ENCODE measurements around the gene IKZF3.
"Not testable (repeated sequence)": the region's sequence is repeated elsewhere in the genome, so short reads cannot be mapped to it uniquely, and the experiment has no call there.

The IKZF3 gene

DNA sequence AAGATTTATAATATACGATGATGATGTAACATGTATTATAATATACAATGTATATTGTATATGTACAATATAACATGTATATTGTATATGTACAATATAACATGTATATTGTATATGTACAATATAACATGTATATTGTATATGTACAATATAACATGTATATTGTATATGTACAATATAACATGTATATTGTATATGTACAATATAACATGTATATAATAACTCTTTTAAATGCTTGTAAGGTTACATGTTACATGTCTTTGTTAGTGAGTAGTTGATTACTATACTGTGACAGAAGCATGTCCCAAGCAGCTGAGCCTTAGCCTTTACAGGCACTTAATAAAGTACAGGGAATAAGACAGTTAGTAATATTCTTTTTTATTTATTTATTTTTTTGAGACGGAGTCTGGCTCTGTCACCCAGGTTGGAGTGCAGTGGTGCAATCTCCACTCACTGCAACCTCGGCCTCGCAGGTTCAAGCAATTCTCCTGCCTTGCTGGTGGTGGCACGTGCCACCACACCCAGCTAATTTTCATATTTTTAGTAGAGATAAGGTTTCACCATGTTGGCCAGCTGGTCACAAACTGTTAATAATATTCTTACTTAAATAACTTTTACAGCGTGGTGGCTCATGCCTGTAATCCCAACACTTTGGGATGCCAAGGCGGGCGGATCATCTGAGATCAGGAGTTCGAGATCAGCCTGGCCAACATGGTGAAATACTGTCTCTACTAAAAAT is 8.0 kb downstream of the IKZF3 start:
- not testable (repeated sequence) for DNase-seq

DNA sequence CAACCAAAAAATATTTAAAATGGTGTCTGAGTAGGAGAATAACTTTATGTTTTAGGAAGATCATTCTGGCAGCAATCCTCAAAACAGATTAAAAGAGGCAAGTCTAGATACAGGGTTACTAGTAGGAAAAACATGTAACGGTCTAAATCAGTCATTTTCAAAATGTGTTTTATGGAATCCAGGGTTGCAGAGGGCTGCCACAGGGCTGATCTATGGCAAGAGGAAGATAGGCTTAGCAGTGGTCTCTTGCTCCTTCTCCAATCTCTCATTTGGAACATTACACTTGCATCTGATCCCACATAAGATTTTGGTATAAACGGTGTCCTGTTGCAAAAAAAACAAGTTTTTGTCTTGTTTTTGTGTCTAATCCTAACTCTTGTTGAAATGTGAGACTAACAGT is 9.2 kb downstream of the IKZF3 start:
- DNase-seq, result no peak

DNA sequence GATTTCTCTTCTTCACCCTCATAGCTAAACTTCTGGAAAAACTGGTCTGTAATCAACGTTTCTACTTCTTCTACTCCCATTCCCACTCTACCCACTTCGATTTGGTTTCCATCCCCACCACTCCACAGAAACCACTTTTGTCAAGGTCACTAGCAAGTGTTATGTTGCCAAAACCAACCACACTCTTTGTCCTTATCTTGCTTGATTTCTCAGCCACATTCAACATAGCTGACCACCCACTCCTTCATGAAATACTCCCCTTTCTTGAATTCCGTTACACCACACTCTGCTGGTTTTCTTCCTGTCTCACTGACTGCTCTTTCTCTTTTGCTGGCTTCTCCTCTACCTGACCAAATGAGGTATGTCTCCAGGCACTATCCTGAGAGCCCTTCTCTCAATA is 11.9 kb downstream of the IKZF3 start:
- no peak for DNase-seq

DNA sequence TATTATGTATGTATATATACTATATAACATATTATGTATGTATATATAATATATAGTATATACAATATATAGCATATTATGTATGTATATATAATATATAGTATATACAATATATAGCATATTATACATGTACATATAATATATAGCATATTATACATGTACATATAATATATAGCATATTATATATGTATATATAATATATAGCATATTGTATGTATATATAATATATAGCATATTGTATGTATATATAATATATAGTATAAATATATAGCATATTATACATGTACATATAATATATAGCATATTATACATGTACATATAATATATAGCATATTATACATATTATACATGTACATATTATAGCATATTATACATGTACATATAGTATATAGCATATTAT is 13.9 kb downstream of the IKZF3 start:
- not testable (repeated sequence) for DNase-seq

DNA sequence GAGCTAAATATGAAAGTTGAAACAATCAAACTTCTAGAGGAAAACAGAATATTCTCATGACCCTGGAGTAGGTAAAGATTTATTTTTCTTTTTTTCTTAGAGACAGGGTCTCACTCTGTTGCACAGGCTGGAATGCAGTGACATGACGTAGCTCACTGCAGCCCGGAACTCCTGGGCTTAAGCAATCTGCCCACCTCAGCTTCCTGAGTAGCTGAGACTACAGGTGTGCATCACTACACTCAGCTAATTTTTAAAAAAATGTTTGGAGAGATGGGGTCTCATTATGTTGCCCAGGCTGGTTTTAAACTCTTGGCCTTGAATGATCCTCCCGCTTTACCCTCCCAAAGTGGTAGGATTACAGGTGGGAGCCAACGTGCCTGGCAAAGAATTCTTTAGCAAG is 15.5 kb downstream of the IKZF3 start:
- DNase-seq, result no peak

DNA sequence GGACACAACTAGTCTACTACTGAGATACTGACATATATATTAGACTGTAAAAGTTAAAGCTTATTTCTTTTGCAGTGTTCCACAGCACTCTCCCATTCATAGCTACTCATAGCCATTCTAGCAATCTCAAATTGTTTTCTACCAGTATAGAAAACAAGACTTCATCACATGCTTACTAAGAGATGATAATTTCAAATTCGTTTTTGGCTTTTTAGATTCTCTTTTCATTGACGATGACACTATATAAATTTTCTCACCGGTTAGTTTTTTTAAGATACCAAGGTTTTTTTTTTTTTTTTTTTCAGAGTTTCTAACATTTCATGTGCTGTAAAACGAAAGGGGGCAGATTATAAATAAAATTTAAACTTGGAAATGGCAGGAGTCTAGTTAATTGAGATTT is 17.9 kb downstream of the IKZF3 start:
- no peak for DNase-seq

DNA sequence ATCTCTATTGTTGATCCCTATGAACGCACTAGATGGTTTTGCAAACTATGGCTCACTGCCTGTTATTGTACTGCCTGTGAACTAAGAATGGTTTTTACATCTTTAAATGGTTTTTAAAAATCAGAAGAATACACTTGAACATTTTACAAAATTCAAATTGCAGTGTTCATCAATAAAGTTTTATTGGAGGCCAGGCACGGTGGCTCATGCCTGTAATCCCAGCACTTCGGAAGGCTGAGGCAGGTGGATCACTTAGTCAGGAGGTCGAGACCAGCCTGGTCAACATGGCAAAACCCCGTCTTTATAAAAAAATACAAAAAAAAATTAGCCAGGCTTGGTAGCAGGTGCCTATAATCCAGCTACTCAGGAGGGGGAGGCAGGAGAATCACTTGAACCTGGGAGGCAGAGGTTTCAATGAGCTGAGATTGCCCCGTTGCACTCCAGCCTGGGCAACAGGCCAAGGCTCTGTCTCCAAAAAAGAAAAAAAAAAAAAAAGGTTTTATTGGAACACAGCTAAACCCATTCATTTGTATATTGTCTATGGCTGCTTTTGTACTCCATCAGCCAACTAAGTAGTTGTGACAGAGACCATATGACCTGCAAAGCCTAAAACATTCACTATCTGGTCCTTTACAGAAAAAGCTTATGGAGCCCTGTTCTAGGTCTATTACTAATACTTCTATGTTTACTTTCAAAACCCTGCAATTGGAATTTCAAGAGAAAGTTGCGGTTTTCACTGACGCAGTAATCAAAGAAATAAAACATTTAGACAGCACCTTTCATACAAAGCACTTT is 18.9 kb downstream of the IKZF3 start:
- DNase-seq, result no peak

DNA sequence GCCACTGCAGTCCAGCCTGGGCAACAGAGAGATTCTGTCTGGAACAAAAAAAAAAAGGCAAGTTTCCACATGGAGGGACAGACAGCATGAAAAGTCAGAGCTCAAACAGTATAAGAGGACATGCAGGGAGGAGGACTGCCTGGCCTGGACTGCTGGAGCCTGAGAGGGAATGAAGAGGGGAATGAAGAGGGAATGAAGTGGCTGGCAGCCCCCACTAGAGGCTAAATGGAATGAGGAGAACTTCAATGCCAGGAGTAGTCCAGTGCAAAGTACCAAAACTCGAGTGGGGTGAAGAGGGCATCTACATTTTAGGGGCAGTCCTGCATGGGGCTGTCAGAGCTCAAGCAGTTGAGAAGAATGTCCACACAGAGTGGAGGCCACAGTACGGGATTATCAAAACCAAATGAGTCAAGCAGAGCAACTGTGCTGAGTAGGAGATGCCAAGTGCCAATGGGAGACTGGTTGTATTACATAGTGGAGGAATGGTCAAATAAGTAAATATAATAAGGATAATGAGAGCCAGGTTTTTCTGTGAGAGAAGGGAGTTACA is 22.9 kb downstream of the IKZF3 start:
- DNase-seq, result no peak

DNA sequence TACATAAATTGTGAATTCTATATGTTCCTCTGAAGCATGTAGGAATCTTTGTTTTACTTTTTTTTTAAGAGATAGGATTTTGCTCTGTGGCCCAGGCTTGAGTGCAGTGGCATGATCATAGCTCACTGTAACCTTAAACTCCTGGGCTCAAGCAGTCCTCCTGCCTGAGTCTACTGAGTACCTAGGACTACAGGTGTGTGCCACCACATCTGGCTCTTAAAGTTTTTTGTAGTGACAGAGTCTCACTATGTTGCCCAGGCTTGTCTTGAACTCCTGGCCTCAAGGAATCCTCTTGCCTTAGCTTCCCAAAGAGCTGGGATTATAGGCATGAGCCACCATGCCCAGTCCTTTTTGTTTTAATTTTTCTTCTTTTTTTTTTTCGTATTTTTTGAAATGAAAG is 25.3 kb downstream of the IKZF3 start:
- DNase-seq, result no peak

DNA sequence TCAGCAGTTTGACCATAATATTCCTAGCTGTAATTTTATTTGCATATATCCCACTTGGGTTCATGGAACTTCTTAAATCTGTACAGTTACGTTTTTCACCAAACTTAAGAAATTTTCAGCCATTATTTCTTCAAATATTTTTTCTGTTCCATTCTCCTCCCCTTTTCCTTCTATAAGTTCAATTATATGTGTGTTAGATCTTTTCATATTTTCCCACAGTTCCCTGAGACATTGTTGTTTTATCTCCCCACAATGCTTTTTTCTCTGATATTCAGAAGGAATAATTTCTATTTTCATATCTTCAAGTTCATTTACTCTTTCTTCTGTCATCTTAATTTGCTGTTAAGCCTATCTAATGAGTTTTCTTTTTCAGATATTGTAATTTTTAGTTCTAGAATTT is 26.1 kb downstream of the IKZF3 start:
- no peak for DNase-seq

DNA sequence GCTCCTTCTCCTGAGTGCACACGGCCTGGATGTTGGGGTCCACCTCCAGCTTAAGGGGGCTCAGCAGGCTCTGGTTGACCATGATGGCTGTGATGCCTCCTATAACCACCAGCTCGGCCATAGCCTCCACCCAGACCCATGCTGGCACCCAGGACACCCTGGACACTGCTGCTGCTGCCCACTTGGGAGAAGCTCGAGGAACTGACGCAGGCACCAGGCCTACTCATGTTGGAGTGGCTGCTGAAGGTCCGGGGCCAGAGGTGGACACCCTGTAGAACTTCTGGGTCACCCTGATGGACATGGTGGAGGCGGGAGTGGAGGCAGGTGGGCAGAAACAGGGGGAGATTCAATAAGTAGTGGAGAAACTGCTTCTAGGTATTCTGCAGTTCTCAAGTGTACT is 28.0 kb downstream of the IKZF3 start:
- no peak for DNase-seq

DNA sequence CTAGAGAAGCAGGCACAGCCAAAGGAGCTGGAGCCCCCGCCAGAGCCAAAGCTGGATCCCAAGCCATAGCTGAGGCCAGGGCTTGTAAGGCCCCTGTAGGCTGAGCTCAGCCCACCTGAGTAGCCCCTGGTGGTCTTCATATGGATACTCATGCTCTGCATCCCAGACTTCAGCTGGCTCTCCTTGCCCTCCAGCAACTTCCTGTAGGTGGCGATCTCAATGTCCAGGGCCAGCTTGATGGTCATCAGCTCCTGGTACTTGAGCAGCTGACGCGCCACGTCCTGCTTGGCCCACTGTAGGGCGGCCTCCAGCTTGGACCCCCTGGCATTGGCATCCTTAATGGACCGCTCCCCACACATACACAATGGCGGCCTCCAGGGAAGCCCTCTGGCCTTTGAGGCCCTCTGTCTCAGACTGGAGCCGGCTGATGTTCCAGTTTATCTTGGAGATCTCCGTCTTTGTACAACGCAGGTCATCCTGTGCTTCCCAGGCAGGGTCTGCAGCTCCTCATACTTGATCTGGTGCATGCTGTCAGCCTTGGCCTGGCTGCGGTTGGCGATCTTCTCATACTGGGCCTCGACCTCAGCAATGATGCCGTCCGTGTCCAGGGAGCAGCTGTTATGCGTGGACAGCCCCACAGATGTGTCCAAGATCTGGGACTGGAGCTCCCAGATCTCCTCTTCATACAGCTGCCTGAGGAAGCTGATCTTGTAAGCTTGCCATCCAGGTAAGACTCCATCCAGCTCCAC is 28.9 kb downstream of the IKZF3 start:
- no peak for DNase-seq

DNA sequence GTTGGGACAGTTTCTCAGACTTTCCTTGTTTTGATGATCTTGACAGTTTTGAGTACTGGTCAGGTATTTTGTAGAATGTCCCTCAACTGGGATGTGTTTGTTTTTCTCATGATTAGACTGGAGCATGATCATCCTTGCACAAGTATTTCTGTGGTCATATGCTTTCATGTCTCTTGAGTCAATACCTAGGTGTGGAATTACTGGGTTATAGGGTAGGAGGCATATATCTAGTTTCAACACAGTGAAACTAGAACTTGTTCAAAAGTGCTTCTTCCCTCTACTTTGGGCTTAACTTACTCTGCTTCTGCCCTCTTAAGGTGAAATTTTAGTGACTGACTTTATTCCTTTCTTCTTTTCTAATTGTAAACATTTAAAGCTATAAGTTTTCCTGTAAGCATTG is 30.1 kb downstream of the IKZF3 start:
- DNase-seq, result no peak

DNA sequence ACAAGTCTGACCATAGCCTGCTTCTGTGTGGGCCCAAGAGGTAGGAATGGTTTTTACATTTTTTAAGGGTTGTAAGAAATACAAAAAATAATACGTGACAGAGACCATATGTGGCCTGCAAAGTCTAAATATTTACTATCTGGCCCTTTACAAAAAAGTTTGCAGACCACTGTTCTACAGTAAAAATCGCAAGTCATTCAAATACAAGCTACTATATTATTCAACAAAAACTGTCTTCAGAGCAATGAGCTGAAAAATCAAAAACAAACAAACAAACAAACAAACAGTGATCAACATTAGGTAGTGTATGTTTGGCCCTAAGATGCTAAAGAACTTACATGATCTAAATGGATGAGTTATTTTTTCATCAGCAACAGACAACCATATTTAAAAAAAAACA is 32.5 kb downstream of the IKZF3 start:
- no peak for DNase-seq

DNA sequence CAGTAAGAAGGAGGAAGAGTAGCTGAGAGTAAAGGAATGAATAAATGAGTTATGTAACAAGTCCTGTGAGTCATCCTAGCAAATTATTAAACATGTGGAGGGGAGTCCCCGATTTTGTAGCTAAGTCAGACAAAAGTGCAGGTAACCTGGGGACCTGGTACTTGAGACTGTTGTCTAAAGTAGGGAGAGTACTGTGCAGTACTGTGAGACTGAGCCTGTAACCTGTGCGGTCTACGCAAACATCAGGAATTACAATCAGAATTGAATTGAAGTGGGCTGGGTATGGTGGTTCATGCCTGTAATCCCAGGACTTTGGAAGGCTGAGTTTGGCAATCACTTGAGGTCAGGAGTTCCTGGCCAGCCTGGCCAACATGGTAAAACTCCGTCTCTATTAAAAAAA is 35.7 kb downstream of the IKZF3 start:
- DNase-seq, result no peak

DNA sequence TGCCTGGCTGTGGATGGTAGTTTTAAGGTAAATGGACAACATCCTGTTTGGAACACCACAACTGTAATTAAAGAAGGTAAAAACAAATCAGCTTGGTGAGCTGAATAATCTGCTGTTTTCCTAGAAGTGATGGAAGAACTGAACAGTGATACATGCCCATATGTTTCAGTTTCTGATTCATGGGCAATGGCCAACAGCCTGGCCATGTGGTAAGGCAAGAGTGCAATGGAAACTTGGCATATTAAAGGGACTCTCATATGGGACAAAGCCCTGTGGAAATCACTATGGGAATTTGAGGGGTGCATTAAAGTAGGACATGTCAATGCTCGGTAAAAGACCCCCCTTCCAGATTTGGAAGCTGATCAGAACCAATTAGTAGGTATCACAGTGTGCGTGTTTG is 37.8 kb downstream of the IKZF3 start:
- no peak for DNase-seq

DNA sequence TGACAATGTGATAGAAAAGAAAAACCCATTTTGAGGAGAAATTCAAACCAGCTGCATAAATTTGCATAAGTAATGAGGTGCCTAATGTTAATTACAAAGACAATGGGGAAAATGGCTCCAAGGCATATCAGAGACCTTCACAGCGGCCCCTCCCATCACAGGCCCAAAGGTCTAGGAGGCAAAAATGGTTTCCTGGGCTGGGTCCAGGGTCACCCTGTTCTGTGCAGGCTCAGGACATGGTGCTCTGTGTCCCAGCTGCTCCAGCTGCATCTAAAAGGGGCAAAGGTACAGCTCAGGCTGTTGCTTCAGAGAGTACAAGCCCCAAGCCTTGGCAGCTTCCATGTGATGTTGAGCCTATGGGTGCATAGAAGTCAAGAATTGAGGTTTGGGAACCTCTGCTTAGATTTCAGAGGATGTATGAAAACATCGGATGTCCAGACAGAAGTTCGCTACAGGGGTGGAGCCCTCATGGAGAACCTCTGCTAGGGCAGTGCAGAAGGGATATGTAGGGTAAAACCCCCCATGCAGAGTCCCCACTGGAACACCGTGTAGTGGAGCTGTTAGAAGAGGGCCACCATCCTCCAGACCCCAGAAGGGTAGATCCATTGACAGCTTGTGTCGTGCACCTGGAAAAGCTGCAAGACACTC is 40.6 kb downstream of the IKZF3 start:
- no peak for DNase-seq

DNA sequence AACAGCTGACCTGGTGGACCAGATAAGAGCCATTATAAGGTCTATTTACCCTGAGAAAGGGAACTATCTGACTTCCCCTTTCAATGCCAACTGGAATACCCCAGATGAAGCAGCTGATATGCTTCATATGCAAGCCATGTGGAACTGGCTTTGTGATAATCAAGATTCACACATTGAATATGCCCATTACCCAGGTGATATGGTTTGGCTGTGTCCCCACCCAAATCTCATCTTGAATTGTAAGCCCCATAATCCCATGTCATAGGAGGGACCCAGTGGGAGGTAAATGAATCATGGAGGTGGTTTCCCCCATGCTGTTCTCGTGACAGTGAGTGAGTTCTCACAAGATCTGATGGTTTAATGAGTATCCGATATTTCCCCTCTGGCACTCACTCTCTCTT is 42.1 kb downstream of the IKZF3 start:
- DNase-seq, result no peak

DNA sequence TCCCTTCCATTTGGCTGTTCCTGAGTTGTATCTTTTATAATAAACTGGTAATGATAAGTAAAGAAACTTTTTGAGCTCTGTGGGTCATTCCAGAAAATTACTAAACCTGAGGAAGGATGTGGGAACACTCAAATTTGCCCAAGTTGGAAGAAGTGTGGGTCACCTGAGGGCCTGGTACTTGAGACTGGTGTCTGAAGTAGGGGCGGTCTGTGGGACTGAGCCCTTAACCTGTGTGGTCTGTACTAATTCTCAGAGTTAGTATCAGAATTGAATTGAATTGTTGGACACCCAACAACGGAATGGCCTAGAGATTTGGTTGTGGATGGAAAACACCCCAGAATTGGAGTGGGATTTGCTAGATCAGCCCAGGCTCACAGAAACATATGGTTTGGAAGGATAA is 43.1 kb downstream of the IKZF3 start:
- no peak for DNase-seq

DNA sequence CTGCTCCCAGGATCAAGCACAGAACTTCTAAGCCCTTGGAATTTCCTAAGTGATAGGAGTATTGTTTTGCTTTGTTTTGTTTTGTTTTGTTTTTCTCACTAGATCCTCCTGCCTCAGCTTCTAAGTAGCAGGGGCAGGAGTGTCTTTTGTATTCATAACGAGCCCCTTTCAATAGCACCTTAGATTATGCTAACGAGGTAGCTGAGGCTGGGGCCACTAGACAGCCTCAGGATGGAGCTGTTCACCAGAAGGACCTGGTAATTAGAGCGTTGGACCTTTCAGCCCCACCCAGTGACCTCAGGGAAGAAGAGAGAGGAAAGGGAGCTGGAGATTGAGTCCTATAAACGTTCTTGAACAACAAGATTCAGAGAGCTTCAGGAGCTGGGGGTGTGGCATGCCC is 43.6 kb downstream of the IKZF3 start:
- no peak for DNase-seq

DNA sequence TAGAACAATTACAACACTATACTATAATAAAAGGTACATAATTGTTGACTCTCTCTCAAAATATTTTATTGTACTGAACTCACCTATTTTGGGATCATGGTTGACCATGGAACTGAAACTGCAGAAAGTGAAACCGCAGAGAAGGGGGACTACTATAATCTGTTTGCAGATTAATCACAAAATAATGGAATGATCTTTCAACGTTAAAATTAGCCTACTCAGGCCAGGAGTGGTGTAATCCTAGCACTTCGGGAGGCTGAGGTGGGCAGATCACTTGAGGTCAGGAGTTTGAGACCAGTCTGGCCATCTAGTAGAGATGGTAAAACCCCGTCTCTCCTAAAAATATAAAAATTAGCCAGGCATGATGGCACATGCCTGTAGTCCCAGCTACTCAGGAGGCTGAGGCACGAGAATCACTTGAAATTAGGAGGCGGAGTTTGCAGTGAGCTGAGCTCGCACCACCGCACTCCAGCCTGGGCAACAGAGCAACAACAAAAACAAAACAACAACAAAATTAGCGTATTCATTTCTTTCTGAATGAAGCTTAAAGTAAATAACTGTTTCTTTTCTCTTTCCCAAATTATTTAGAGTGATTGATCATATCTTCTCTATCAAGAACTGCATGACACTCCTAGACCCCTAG is 45.6 kb downstream of the IKZF3 start:
- DNase-seq, result no peak

DNA sequence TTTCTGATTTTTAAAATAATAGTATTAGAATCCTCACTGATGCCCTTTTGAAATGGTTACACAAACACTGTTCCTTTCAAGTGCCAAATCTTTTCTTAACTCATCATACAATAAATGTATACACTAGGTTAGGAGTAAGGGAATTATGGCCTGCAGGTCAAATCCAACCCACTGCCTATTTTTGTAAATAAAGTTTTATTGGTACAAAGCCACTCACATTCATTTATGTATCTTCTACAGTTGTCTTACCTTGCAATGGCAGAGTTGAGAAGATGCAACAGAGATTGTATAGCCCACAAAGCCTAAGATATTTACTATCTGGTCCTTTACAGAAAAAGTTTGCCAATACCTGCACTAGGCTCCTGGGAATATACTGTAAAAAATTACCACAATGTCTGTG is 47.8 kb downstream of the IKZF3 start:
- DNase-seq, result no peak

DNA sequence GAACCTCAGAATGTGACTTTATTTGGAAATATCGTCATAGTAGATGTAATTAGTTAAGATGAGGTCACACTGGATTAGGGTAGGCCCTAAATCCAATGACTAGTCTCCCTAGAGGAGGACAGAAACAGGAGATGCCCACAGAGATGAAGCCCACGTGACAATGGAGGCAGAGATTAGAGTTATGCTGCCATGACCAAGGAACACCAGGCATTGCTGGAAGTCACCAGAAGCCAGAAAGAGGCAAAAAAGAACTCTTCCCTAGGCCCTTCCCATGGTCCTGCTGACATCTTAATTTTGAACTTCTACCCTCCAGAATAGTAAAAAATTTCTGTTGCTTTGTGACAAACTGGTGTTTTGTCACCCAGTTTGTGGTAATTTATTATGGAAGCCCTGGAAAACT is 49.6 kb downstream of the IKZF3 start:
- no peak for DNase-seq

Measured in activated gamma-delta T cell (primary cell).